Hippocampal formation (tissue), 2 donors: ENCODE data around the gene PRKRA.
"Not testable (repeated sequence)": the region's sequence is repeated elsewhere in the genome, so short reads cannot be mapped to it uniquely, and the experiment has no call there.

Source experiments
- DNase-seq, 2 donors: peaks; one replicate each; lab custom pipeline; 2025; lab: John Stamatoyannopoulos, UW

PRKRA gene

DNA sequence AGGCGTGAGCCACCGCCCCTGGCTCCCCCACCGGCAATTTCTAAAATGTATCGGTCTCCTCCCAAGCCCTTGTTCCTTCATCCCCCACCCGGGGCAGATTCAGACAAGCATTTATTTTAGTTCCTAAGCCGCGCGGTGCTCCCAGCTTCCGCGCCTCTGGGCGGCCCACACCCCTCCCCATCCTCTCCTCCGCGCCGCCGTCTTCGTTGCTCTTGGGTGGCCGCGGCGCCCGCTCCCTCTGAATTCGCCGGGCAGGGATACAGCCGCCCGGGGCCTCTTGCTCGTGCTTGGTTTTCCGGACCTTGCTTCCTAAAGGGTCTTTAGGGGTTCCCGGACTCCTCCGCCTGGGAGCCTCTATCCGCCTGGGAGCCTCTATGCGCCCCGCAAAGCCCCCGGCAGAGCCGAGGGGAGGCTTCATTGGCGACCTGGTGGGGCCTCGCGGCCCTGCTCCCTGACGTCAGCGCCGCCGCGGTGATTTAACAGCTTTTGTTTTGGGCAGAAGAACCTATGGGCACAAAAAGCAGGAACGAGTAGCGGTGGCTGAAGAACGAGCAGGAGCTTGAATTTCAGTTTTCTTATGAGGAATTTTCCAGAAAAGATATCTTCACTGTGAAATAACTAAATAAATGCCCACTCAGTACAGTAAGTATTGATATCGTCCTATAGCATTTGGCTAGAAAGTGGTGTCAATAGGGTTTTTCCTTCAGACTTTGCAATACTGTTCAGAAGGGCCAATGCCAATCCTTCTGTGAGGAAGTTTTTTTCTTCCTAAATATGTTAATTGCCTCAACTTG, 37.3 kb downstream of the PRKRA start:
- DNase-seq: peak; percentile 48 to 72

GRCh38 chr2:178412453-178412852, 38.5 kb downstream of the PRKRA start:
- DNase-seq: not testable (repeated sequence)

GRCh38 chr2:178412047-178412446, 38.9 kb downstream of the PRKRA start:
- no peak for DNase-seq

DNA sequence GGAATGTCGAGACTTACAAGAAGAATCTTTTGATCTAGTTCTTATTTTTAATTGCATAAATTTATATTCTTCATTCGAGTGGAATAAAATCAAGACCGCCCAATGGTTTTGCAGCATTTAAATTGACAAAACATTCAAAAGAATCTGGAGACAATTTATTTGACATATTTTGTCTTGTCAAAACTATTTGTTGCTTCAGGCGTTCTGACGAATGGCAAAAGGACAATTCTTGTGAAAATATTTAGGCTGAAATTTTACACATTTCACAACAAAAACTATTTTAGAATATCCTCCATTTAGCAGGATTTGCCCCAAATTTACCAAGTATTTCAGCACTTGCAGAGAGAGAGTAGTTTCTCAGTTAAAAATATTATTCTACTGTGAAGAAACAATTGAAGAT, 41.7 kb downstream of the PRKRA start:
- no peak for DNase-seq

DNA sequence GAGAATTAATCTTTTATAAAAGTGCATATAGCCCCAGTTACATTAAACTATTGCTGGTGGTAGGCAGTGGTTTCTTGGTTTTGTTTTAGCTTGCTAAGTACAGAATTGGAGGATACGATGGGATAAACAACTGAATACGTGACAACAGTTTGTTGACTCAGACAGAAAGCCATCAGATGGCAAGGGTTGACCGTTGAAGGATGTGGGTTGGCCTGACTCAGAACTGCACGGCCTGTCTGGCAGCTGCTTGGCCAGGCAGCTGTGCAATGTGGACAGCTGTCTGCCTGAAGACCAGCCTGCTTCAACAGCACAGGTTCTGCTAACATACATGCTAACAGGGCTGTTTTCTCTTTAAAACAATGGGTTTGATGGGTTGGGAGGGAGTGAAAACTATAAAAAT, 46.6 kb downstream of the PRKRA start:
- no peak for DNase-seq

DNA sequence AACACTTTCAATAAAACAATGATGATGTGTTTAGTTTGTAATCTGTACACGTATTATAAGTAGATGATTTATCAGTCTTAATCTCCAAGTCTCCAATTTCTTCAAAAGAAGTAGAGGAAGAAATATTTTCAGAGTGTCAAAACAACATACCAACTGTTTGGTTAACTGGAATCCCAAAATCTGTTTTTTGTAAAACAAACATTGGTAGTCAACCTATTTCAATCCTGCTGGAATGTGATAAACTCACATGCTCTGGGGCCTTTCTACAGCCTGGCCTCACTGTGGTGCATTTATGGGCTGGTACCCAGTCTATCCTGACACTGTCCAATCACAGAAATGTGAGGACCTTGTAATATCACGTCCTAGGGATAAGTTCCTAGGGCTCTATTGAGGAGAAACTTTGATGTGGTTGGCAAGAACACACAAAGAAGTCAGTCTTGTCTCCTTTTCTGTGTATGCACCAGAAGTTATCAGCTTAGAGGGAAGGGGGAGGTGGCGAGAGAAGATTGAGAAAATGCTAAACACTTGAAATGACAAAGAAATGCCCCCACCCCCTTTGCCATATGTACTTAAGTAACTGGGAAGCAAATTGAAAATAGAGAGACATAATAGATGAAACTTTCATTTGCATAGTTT, 47.2 kb downstream of the PRKRA start:
- no peak for DNase-seq

DNA sequence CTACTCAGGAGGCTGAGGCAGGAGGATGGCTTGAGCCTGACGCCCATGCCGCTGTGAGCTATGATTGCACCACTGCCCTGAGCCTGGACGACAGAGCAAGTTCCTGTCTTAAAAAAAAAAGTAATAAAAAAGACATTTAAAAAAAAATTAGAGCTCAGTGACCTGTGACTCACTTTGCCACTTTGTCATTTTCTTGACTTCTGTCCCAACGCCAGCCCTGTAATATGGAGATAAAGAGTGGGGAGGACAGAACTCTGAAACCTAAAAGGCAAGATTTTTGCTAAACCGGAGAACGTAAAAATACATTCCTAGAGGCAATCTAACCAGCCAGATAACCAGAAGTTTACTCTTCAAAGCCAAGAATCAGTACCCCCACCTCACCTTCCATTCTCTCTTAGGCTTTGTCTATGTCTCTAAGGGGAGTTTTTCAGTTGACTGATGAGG, 49.0 kb downstream of the PRKRA start:
- no peak for DNase-seq

DNA sequence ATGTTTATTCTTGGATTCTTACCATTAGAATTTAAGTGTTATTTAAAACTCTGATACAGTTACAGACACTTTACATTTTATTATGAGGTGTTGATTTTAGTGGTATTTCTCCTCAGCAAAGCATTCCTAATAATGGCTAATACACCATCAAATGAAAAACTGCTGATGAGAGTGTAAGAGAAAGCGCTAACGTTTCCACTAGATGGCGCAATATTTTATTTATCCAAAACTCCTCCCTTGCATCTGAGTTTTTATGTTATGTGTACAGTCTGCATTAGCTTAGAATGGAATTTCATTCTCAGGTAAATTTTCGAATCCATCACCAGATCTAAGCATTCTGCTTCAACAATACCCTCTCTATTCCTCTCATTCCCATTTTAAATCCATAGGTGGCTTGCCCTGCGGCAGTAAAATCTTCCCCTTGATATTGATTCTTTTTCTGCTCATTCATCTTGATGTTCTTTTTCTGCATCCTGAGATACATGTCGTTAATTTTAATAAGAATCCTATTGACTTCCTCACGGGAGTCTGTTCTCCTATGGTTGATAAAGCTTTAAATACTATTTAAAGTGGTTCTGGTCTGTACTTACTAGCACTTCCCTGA, 53.9 kb downstream of the PRKRA start:
- DNase-seq: peak in 1 of 2 donors; percentile 59

DNA sequence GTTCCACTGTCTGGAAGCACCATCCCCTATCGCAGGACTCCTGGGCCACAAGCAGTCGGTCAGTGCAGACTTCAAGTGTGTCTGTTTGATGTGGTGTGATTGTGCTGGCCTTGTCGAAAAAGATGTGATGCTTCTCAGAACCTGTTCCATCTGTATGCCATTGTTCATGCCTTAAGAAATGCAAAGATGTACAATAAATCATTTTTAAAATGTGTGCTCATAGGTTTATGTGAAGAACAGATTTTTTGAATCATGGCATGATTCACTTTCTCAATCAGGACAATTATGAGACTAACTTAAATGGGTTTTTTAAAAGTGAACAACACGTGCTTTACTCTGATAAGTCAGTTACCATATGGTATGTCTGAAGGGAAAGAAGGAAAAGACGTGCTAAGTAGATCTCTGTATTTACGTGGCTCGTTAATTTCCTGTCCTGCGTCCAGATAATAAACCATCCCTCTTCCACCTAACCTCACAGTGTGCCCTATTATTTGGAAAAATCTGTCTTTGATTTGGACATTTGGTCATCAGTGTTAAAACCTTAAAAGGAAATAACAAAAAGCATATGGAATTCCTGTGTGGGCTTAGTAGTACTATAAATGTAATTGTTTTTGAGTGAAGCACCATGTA, 54.9 kb downstream of the PRKRA start:
- no peak for DNase-seq

DNA sequence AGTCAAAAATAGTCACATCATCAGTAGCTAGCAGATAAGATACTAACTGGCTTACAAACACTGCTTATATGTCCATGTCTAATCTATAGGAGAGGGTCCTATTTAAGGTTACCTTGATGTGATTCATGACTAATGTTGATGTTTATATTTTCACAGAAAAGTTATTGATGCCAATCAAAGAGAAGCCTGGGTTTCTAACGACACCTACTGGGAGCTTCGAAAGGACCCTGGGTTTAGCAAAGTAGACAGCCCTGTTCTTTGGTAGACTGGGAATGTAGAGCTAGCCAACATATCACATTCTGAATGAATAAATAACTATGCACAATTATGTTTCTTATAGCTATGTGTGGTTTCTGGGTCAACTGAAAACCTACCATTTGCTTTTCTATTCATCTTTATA, 55.7 kb downstream of the PRKRA start:
- DNase-seq: no peak

DNA sequence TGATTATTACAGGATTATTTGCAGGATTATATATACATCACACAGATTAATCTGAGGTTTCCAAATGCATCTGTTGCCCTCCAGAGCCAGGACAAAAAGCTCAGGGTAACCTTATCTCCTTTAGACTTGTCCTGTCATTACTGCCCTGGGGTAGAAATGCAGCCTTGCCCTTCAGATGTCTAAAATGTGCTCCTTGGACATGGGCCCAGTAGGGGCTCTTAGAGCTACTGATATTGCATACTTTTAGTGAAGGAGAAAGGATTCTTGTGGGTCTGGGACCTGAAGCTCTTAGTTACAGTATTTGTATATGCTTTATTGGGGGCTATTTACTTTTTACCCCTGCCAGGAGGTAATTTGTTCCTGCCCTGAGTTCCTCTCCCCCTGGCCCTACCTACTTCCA, 56.1 kb downstream of the PRKRA start:
- DNase-seq: no peak

DNA sequence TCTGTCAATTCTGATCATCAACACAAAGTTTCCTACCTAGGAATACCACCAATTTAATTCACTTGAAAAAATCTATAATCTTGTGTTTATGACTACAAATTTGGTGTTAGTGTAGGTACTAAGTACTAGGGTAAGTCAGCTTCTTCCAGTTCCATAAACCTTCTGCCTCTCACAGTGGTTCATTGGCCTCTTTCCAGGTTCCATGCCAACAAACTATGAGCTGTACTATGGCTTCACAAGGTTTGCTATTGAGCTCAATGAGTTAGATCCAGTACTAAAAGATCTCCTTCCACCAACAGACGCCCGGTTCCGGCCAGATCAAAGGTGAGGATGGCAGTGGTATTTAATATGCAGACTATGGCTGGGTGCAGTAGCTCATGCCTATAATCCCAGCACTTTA, 58.8 kb downstream of the PRKRA start:
- no peak for DNase-seq

DNA sequence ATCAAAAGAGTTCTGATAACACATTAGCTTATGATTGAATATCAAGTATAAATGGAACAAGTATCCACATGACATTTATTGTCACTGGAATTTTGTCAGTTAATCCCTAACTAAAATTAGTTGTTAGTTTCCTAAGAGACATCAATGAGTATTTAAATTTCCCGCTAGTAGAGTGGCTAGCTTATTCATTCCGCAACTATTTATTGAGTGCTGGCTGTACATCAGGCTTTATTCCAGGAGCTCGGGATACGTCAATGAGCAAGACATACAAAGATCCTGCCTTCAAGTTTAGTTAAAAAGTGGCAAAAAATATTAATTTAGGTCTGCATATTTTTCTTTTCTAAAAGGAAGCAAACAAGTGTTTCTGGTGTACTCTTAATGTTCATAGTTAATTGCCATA, 59.3 kb downstream of the PRKRA start:
- DNase-seq: no peak

DNA sequence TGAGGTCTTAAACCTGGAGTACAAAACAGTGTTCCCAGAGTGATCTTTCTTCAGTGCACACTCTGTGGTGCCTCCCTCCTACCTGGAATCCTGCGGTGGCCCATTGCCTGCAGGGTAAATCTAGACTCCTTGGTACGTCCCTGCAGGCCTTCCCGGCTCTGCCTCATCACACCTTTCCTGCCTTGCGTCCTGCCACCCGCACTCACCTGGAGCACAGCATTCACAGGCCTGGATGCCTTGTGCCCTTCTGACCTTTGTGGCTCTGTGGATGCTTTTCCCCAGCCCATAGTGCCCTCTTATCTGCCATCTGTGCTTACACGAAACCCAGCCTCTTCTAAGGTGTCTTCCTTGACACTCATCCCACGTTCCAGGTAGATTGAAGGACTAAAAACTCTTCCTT, 62.7 kb downstream of the PRKRA start:
- DNase-seq: no peak

DNA sequence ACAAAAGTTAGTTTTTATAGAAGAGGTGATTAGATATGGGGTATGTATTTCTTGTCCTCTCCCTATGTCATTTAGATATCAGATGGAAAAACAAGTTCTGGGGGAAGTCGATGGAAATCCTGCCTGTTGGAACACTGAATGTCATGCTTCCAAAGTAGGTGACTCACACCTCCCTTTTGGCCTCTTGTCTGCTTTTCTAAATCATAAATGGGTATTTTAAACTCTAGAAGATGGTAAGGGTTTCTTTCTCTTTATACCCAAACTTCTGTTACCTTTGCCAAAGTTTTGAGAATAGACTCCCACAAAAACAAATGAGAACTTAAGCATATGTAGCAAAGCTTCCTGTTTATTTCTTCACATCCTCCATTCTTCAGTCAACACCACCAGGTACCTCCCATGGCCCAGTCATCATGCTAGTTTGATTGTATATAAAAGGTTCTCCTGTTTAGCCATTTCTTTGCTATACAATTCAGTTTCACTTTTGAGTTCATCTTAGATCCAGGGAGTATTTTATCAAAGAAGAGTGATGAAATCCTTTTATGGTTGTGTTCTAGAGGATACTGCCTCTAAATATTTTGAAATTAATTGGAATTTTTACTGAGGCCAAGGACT, 63.9 kb downstream of the PRKRA start:
- DNase-seq: no peak

DNA sequence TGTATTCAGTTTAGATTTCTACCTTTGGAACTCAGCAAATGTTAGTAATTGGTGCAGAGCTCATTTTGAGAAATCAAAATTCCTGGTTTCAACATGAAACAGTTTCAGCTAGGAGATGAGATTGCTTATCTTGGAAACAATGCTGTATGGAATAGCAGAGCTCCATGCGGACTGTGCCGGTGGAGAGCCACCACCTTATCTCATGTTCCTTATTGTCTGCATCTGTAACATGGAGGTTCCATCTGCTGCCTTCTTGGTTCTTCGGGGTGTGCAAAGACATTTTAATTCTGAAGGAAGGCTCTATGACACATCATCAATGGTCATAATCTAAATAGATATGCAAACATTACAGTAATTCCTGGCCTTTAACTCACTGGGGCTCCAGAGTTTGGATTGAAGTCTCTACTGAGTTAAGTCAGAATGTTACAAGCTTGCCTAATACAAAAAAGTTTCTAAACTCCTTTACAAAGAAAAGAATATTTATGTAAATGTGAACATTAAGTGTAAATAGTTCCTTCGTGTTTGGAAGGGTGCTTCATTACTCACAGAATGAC, 65.3 kb downstream of the PRKRA start:
- DNase-seq: no peak

- DNase-seq: no peak
Measured at GRCh38 chr2:178383718-178384117, 67.3 kb downstream of the PRKRA start.
